Aorta (tissue), 5 donors: ENCODE data around the gene GPD2. TPM values are rescaled to one million over a fixed set of nuclear protein-coding genes. Genes with fewer than 3 reads are reported as not detected.
A peak's percentile ranks its signal among the peaks of the same experiment; 100 is the strongest.

Experiments
- ATAC-seq: fragments of 200-7000 bp; cut with Tn5 transposase; one replicate; pipeline ENCODE4 v1.9.1; 2022; ENCODE audit warnings: moderate library complexity; ENCODE audit not compliant: low FRiP score
- DNase-seq, 2 donors: peaks; one replicate each; pipeline ENCODE4 v3.0.0-alpha.2; 2020
- H3K27ac ChIP-seq, 2 donors: one replicate each; pipeline ENCODE4 v1.5.1; 2013; ENCODE audit warnings: low read length in 2 of 2, mild to moderate bottlenecking in 2 of 2, moderate library complexity in 2 of 2, control low read depth in 1 of 2, inconsistent platforms in 1 of 2, low read depth in 1 of 2
- H3K27me3 ChIP-seq, 2 donors: one replicate each; pipeline ENCODE4 v1.6.1; 2013; ENCODE audit warnings: control low read depth in 1 of 2, low read length in 1 of 2, mild to moderate bottlenecking in 1 of 2, moderate library complexity in 1 of 2; ENCODE audit not compliant: insufficient read depth in 2 of 2, control insufficient read depth in 1 of 2
- H3K36me3 ChIP-seq, 2 donors: one replicate each; pipeline ENCODE4 v1.6.1; 2013; ENCODE audit warnings: control low read depth in 1 of 2, low read length in 1 of 2, mild to moderate bottlenecking in 1 of 2; ENCODE audit not compliant: insufficient read depth in 2 of 2, control insufficient read depth in 1 of 2
- H3K4me1 ChIP-seq, 2 donors: one replicate each; pipeline ENCODE4 v1.6.1; 2013; ENCODE audit warnings: low read length in 2 of 2, control low read depth in 1 of 2, mild to moderate bottlenecking in 1 of 2, moderate library complexity in 1 of 2; ENCODE audit not compliant: insufficient read depth in 2 of 2, control insufficient read depth in 1 of 2
- H3K4me3 ChIP-seq, 2 donors: one replicate each; pipeline ENCODE4 v1.5.1; 2013; ENCODE audit warnings: low read length in 2 of 2, control low read depth in 1 of 2, mild to moderate bottlenecking in 1 of 2
- H3K9me3 ChIP-seq: one replicate; pipeline ENCODE4 v1.6.1; 2013; ENCODE audit warnings: mild to moderate bottlenecking, low read length; ENCODE audit not compliant: control insufficient read depth
- whole genome bisulfite sequencing, 2 donors: extraction: QIAGEN DNeasy Blood & Tissue Kit; methylation state at CpG; one replicate each; pipeline ENCODE4 v1.1.7; 2013; 5-methylcytosine and 5-hydroxymethylcytosine counted together
- intact Hi-C, 2 donors: fragments of 100-400 bp; cut with DNase I; formaldehyde crosslinking; loops; one replicate each; pipeline versions ENCODE4 v1.14.2 to v1.15.0; 2022
- polyA plus RNA-seq, 2 donors: library from polyadenylated mRNA; stranded (reverse); fragments of 200-250 nt; gene quantifications; one replicate each; pipeline ENCODE4 v1.2.3, GENCODE V29; 2013
- total RNA-seq, 2 donors: library from RNA; stranded (reverse); fragmentation: NEBNext Ultra II Directional; extraction: Animal tissue kit (Norgen Biotek cat#: 25700); gene quantifications; one replicate each; pipeline ENCODE4 v1.2.1, GENCODE V29; 2021
- donor health status: healthy with polysubstance abuse.
- donor health status: Bipolar disorder and iron deficiency.
- donor health status: DM: no; HTN: no; CAD: no.
- donor health status: DM: no; HTN: no; CAD: no.
- donor health status: DM: yes; HTN: yes; CAD: no.

Gene GPD2
- total and polyA plus RNA-seq, 4 donors = 3.9 to 31.3 (median 13.9) TPM

GRCh38 chr2:156476021-156476849 lies 40.1 kb downstream of the GPD2 start:
- Histone ChIP-seq H3K4me1 (peaks cover 0 to 5% of the 10 kb centered on the region in 2 donors), H3K36me3 (no peaks in the 10 kb centered on the region), H3K4me3 (no peak overlapping the region), H3K9me3 (no peaks in the 10 kb centered on the region), H3K27me3 (no peaks in the 10 kb centered on the region), H3K27ac (peak overlapping the region in 1 of 2 donors; percentile 71)
- DNase-seq (no peak), ATAC-seq (no peak)
- intact Hi-C loops = no loop called here
- 51 to 58% methylated on average over 5 of the region's 5 CpGs for WGBS, 2 donors

- DNase-seq (no peak), ATAC-seq (no peak)
- intact Hi-C loops = no loop called here
- Histone ChIP-seq H3K4me3 (peak overlapping the region in 1 of 2 donors; percentile 10), H3K27ac (peak overlapping the region in 1 of 2 donors; percentile 71), H3K9me3 (no peaks in the 10 kb centered on the region), H3K4me1 (peaks cover 0 to 4% of the 10 kb centered on the region in 2 donors), H3K27me3 (no peaks in the 10 kb centered on the region), H3K36me3 (no peaks in the 10 kb centered on the region)
- WGBS, 2 donors = 57 to 68% methylated on average over 2 of the region's 2 CpGs
Measured at GRCh38 chr2:156476850-156477206, 40.6 kb downstream of the GPD2 start.

- no peak for ATAC-seq
- 87 to 91% methylated on average over 5 of the region's 5 CpGs for WGBS, 2 donors
- H3K4me3 ChIP-seq = no peak overlapping the region
- H3K36me3 ChIP-seq = no peaks in the 10 kb centered on the region
- no peaks in the 10 kb centered on the region for H3K9me3 ChIP-seq
- no peak for DNase-seq
- H3K27ac ChIP-seq = no peak overlapping the region
- intact Hi-C loops = no loop called here
- peaks cover 0 to 4% of the 10 kb centered on the region in 2 donors for H3K4me1 ChIP-seq
- no peaks in the 10 kb centered on the region for H3K27me3 ChIP-seq
Measured at GRCh38 chr2:156480376-156480775, 44.2 kb downstream of the GPD2 start.

GRCh38 chr2:156481312-156481711 lies 45.1 kb downstream of the GPD2 start:
- H3K4me1 ChIP-seq = peaks cover 0 to 4% of the 10 kb centered on the region in 2 donors
- no peaks in the 10 kb centered on the region for H3K36me3 ChIP-seq
- ATAC-seq (no peak), DNase-seq (no peak)
- no peak overlapping the region for H3K4me3 ChIP-seq
- H3K27ac ChIP-seq = no peak overlapping the region
- intact Hi-C loops = no loop called here
- no peaks in the 10 kb centered on the region for H3K27me3 ChIP-seq
- no peaks in the 10 kb centered on the region for H3K9me3 ChIP-seq

GRCh38 chr2:156483741-156484173 lies 47.6 kb downstream of the GPD2 start:
- no peak for ATAC-seq

GRCh38 chr2:156486147-156486546 lies 50.0 kb downstream of the GPD2 start:
- Histone ChIP-seq H3K36me3 (no peaks in the 10 kb centered on the region), H3K27ac (no peak overlapping the region), H3K9me3 (no peaks in the 10 kb centered on the region), H3K4me3 (no peak overlapping the region), H3K4me1 (no peaks in the 10 kb centered on the region), H3K27me3 (no peaks in the 10 kb centered on the region)
- ATAC-seq (no peak), DNase-seq (no peak)
- intact Hi-C loops = no loop called here
- 55 to 65% methylated on average over 4 of the region's 4 CpGs for WGBS, 2 donors

More at GRCh38 chr2:156483741-156484173, 47.6 kb downstream of the GPD2 start:
- Histone ChIP-seq H3K27ac (no peak overlapping the region), H3K4me1 (no peaks in the 10 kb centered on the region), H3K9me3 (no peaks in the 10 kb centered on the region), H3K27me3 (no peaks in the 10 kb centered on the region), H3K36me3 (no peaks in the 10 kb centered on the region), H3K4me3 (no peak overlapping the region)
- no peak for DNase-seq
- intact Hi-C loops = no loop called here
- WGBS, 2 donors = 71 to 73% methylated on average over 3 of the region's 3 CpGs

- Histone ChIP-seq H3K36me3 (no peaks in the 10 kb centered on the region), H3K4me3 (no peak overlapping the region), H3K9me3 (no peaks in the 10 kb centered on the region), H3K4me1 (no peaks in the 10 kb centered on the region), H3K27me3 (no peaks in the 10 kb centered on the region), H3K27ac (no peak overlapping the region)
- no peak for DNase-seq
- 91 to 96% methylated on average over 2 of the region's 2 CpGs for WGBS, 2 donors
- no peak for ATAC-seq
- intact Hi-C loops = no loop called here
Measured at GRCh38 chr2:156486614-156487013, 50.4 kb downstream of the GPD2 start.

GRCh38 chr2:156489195-156489594 lies 53.0 kb downstream of the GPD2 start:
- intact Hi-C loops = no loop called here
- WGBS, 2 donors = 95 to 100% methylated on average over 1 of the region's 1 CpG
- ATAC-seq = no peak
- Histone ChIP-seq H3K27ac (no peak overlapping the region), H3K9me3 (no peaks in the 10 kb centered on the region), H3K4me3 (no peak overlapping the region), H3K4me1 (no peaks in the 10 kb centered on the region), H3K36me3 (no peaks in the 10 kb centered on the region), H3K27me3 (no peaks in the 10 kb centered on the region)
- DNase-seq = no peak

GRCh38 chr2:156489750-156490465 lies 53.7 kb downstream of the GPD2 start:
- no peaks in the 10 kb centered on the region for H3K9me3 ChIP-seq
- no peaks in the 10 kb centered on the region for H3K36me3 ChIP-seq
- DNase-seq = no peak
- H3K4me3 ChIP-seq = no peak overlapping the region
- 69 to 82% methylated on average over 3 to 6 of the region's 6 CpGs for WGBS, 2 donors
- no peaks in the 10 kb centered on the region for H3K27me3 ChIP-seq
- ATAC-seq = no peak
- intact Hi-C loops = no loop called here
- H3K27ac ChIP-seq = no peak overlapping the region
- no peaks in the 10 kb centered on the region for H3K4me1 ChIP-seq
